Cerebellar nuclear complex (tissue), 1 donor: Measurements from ENCODE around the gene MYL2.
A peak's percentile ranks its signal among the peaks of the same experiment; 100 is the strongest.
"Not testable (repeated sequence)": the region's sequence is repeated elsewhere in the genome, so short reads cannot be mapped to it uniquely, and the experiment has no call there.

ENCODE experiments used
- DNase-seq, 2 experiments: peaks; one replicate each; lab custom pipeline; 2025; lab: John Stamatoyannopoulos, UW

Gene MYL2, protein sequence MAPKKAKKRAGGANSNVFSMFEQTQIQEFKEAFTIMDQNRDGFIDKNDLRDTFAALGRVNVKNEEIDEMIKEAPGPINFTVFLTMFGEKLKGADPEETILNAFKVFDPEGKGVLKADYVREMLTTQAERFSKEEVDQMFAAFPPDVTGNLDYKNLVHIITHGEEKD

DNA sequence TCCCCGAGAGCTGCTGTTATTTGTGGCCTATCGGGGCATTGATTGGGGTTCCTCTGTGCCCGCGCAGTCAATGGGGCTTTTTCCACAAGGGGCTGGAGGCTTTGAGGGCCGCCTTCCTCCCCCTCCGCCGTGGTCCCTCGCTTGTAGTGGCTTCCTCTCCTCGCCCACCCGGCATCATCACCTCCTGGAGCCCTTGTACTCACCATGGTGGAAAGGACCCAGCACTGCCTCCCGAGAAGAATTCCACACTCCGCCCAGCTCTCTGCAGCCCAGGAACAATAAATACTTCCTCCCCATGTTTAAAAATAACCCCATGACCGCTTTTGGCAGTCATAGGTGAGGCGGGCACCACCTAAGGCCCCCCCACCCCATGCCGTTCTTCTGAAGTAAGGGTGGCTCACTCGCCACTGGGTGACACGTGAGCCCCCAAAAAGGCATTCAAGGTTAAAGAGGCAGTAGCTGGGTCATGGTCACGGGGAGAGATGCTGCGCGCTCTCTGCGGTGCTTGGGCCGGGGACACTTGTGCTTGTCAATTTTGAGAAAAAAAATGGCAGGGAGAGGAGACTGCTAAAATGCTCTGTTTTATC lies at the start of gene MYL2:
MYL2 (minus strand) TSS at position 256 of the 587 bp plus-strand sequence; CDS start at position 206, 50 bp downstream.
- no peak for DNase-seq

DNA sequence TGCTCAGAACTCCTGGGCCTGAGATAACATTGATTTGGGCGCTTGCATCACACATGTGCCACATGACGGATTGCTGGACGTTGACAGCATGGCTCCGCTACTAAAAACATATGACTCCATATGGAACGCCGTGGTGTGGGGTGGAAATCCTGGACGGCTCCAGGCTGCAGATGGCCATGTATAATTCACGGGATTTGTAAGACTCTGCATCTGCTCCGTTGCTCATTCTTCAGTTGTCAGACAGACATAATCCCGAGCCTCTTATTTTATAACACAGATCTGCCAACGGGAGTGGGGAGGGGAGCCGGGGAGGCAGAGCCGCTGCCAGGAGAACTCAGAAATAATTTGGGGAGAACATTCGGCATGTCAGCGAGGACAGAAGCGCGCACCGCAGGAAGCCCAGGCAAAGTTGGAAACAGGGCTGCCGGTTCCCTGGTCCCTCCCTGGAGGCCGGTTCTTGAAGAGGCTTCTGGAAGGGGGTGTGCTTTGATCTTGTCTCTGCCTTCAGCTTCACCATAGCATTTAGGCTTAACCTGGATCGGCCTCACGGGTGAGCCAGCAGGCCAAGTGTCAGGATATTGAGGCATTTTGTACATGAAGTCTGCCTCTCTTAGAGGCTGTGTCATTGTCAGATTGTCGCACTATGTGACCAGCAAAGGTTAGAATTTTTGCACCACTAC lies 45.8 kb upstream of the MYL2 start:
- DNase-seq: peak in 1 of 2 experiments; percentile 30

DNA sequence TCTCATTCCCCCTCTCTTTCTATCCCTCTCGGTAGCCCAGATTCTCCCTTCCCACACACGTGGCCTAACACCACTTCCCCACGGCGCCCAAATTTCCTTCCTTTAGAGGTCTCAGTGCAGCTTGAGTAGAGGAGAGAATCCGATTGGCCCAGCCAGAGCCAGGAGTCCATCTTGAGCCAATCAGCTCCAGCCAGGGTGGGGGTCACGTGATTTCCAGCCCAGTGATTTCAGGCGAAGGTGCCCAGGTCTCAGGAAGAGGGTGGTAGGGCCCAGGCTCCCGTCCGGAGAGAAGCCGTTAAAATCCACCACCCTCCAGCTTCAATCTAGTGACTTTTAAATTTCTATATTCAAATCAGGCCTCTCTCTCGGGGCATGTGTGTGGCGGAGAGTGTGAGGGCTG lies 45.2 kb upstream of the MYL2 start:
- DNase-seq: no peak

DNA sequence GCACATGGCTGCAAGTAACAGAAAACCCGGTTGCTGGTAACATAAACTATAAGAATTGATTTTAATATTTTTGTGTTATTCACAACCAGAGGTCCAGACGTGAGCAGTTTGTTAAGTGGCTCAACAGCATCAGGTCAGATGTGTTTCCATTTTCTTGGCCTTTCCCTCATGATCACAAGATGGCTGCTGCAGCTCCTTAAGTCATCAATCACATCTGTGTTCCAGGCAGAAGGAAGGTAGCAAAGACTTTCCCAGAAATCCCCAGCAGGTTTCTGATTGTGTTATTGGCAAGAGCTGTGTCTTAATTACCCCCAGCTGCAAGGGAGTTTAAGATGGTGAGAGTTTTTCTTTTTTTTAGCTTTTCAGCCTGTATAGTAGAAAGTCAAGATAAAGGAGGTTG lies 40.4 kb upstream of the MYL2 start:
- DNase-seq: no peak

DNA sequence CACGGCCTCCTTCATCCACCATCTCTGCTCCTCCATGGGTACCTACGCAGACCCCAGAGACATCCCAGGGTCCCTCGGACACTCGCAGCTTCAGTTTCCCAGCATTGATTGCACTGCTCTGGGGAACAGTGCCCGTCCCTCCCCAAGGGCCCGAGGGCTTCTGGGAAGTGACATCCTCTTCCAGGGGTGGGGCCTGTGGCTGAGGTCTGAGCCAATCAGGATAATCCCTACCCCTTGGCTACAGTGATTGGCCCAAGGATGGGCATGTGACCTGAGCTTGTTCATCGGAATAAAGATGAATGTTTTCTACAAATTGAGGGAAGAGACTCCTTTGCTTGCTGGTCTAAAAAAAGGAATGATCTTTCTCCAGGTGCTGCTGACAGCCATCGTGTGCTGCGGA lies 37.3 kb upstream of the MYL2 start:
- DNase-seq: no peak

DNA sequence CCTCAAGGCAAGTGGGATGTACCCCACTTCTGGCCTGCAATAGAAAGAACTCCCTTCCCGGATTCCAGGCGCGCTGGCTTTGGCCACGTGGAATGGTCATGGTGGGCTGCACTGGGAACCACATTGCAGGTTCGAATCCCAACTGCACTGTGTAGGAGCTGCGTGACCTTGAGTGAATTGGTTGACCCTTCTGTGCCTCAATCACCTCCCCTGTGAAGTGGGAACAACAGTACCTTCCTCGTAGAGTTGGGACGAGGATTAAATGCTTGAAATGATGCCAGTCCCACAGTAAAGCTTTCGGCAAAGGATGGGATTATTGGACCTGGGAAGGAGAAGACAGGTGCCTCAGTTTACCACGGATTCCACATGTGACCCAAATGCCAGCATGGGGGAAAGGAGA lies 36.8 kb upstream of the MYL2 start:
- no peak for DNase-seq

DNA sequence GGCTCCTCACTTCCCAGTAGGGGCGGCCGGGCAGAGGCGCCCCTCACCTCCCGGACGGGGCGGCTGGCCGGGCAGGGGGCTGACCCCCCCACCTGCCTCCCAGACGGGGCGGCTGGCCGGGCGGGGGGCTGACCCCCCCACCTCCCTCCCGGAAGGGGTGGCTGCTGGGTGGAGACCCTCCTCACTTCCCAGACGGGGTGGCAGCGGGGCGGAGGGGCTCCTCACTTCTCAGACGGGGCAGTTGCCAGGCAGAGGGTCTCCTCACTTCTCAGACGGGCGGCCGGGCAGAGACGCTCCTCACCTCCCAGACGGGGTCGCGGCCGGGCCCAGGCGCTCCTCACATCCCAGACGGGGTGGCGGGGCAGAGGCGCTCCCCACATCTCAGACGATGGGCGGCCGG lies 30.5 kb upstream of the MYL2 start:
- DNase-seq: not testable (repeated sequence)

DNA sequence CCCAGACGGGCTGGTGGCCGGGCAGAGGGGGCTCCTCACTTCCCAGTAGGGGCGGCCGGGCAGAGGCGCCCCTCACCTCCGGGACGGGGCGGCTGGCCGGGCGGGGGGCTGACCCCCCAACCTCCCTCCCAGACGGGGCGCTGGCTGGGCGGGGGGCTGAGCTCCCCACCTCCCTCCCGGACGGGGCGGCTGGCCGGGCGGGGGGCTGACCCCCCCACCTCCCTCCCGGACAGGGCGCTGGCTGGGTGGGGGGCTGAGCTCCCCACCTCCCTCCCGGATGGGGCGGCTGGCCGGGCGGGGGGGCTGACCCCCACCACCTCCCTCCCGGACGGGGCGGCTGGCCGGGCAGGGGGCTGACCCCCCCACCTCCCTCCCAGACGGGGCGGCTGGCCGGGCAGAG lies 30.1 kb upstream of the MYL2 start:
- DNase-seq: not testable (repeated sequence)

DNA sequence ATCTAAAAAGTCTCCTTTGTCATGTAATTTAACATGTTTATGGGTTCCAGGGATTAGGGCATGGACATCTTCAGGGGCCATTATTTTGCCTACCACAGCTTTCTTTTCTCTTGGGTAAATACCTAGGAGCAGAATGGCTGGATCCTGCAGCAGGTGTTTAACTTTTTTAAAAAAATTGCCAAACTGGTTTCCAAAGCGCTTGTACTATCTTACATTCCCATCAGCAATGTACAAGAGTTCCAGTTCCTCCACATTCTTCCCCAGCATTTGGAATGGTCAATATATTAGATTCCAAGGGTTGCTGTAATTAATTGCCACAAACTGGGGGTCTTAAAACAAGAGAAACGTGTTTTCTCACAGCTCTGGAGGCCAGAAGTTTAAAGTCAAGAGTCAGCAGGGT lies 27.7 kb upstream of the MYL2 start:
- DNase-seq: no peak

DNA sequence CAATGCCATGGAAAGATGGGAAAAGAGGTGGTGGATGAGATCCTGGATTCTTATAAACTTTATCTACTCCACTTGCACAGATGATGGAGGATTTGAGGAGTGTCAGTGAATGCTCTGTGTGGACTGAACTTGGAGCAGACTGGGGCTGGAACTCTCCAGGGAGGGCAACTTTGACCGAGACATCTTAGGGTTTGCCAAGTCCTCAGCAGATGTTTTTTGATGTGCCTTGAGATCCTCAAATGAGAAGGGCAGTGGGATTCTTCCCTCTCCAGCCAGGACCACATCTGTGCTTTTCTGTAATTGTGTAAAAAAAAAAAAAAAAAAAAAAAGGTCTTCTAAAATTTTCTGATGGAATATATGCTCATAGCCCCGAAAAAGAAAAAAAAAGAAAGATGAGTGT lies 23.0 kb upstream of the MYL2 start:
- DNase-seq: no peak

DNA sequence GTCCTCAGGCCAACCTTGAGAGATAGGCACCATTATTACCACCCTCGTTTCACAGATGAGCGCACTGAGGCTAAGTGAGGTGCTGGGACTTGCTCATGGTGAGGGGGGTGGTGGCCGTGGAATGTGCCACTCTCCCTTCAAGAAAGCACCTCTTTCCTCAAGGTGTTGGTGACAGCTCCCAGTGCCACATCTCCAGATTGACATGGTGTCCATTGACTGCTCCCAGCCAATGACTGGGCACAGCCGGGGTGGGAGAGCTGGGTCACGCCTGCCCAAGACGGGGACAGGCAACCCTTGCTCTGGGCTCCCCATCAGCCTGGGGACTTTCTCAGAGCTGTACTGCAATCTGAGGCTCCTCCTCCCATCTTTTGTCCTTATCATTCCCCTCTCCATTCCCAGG lies 21.0 kb upstream of the MYL2 start:
- DNase-seq: no peak

DNA sequence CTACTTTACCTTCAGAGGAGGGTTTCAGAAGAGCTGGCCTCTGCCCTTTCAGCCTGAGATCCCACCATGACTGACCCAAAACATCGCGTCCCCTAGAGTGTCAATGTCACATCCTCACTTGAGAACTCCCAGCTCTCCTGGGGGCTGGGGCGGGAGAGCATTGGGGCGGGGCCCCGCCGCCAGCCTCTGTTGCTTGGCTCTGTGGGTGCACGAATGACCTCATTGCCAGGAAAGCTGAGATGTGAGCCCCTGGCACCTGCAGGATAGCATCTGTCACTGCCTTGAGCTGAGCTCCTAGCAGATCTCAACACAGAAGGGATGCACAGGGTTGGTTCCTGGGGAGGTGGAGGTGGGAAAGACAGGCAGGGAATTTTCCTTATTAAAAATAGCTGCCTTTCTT lies 20.6 kb upstream of the MYL2 start:
- DNase-seq: no peak

DNA sequence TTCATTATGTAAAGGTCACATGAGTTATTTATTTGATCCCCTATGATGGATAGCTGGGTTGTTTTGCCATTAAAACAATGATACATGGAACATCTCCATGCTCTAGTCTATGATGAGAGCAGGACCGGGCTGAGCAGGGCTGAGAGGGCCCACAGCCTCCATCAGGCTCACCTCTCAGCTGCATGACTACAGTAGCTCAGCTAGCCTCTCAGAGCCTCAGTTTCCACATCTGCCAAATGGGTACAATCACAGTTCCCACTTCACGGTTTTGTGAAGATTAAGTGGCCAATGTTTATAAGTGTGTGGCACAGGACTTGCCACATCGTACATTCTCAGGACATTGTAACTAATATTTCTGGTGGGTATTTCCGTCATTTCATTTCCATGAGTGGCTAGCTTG lies 19.9 kb upstream of the MYL2 start:
- no peak for DNase-seq

DNA sequence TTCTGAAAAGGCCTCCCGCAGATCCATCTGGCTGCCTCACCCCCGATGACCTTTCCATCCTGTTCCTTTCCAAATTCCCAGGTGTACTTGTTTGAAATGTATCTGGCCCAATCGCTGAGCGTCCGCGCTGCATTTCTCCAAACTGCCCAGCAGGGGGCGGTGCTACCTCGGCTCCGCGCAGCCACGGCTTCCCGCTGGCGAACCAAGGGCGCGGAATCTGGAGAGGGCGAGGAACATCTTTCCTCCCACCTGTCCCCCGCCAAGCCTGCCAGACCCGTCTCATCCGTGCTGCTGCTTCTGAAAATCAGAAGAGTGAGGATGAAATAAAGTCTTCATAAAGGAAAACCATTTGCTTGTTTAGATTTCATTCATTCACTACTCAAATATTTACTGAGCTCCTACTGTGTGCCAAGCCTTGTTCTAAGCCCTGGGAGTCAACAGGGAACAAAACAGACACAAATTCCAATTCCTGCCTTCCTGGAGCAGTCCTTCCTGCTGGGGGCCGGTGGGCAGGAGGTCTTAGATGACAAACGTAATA lies 16.8 kb upstream of the MYL2 start:
- DNase-seq: peak; percentile 49 to 64

DNA sequence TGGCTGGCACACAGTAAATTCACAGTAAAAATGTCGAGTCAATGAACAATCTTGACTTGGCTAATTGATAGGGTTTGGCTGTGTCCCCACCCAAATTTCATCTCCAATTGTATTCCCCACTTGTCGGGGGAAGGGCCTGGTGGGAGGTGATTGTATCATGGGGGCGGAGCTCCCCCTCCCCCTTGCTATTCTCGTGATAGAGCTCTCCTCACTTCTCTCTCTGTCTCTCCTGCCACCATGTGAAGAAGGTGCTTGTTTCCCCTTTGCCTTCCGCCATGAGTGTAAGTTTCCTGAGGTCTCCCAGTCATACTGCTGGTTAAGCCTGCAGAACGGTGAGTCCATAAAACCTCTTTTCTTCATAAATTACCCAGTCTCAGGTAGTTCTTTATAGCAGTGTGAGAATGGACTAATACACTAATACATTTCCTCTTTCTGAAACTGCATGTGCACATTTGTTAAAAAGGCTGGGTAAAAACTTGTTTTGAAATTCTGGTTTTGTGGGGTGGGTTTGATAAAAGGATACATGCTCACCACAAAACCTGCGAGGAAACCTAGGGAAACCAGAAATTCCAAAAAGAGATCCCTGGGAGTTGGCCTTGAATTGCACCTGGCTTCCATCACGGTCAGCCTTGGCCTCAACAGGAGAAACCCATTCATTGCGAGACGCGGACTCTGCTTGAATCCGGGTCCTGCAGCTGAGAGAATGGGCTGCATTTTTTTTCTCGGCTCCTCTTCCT lies 16.2 kb upstream of the MYL2 start:
- DNase-seq: no peak

DNA sequence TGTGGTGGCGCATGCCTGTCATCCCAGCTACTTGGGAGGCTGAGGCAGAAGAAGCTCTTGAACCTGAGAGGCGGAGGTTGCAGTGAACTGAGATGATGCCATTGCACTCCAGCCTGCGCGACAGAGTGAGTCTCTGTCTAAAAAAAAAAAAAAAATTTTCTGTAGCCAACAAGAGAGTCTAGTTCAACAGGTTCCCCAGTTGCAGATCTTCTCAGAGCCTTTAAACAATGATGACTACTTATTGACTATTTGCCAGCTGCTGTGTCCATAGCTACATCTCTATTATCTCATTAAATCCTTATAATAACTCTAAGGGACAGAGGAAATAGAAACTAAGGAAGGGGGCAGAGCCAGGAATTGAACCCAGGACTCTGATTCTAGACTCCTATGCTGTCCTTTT lies 15.2 kb upstream of the MYL2 start:
- DNase-seq: no peak

DNA sequence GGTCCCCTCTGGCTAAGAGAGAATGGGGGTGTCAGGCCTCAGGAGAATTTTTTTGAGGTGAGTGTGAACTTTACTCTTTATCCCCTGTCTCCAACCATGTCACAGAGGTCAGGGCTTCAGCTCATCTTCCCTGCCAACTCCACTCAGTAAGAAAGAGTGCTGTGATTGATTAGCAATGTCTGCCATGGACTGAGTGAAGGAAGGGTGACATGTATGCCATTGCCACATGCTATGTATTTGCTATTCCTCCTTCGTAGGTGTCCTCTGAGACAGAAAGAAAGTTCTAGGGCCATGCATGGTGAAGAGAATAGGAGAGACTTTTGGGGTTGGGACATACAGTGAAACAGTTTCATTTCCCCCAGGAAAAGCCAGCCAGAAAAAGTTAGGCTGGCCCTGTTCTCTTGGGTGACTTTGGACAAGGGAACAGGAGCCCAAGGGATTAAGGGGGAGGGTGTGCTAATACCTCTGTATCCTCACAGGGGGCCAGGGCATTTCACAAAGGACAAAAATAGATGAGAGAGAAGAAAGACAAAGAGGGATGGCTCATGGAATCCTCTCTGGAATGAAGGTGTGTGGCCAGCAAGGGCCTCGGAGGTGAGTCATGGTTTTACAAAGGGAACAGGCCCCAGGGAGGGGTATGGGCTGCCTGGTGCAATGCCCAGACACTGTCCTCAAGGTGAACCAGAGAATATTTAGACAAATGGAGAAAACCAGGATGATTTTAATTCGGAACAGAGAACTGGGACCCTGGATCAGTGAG lies 13.9 kb upstream of the MYL2 start:
- DNase-seq: no peak

DNA sequence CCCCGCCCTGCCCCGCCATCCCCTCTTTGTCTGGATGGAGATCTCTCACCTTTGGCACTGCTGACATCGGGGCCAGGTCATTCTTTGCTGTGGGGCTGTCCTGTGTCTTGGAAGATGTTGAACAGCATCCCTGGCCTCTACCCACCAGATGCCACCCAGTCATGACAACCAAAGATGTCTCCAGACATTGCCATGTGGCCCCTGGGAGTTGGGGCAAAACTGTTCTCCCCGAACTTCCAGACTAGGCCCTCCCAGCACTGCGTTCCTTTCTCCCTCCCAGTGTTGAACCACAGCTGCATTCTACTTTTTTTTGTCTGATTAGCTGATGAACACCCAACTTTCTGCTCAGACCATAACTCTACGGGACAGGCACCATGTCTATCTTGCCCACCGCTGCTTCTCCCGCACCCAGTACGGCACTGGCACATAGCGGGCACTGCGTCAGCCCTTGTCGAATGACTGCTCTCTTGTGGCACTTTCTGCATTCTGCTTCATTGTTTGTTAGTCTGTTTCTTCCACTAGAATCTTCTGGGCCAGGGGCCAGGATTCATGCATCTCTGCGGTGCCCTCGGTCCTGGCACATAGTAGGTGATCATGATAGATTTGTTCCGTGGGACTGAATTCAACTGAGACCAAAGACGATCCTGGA lies 13.1 kb upstream of the MYL2 start:
- no peak for DNase-seq

DNA sequence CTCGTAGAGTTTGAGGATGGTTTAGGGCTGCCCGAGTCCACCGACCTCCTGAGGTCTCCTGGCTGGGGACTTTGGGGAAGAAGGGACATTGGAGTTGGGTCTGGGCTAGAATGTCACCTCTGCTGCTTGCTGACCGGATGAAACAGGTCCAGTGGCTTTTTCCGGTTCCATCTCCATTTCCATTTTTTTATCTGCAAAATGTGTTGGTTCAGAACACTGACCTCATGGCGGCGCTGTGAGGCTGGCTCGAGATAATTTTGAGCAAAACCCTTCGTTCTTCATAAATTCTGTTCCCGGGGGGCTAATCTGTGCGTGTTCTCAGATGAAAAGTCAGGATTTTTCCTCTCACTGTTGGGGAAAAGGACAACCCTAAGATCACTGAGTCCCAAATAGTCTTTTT lies 11.7 kb upstream of the MYL2 start:
- DNase-seq: no peak

DNA sequence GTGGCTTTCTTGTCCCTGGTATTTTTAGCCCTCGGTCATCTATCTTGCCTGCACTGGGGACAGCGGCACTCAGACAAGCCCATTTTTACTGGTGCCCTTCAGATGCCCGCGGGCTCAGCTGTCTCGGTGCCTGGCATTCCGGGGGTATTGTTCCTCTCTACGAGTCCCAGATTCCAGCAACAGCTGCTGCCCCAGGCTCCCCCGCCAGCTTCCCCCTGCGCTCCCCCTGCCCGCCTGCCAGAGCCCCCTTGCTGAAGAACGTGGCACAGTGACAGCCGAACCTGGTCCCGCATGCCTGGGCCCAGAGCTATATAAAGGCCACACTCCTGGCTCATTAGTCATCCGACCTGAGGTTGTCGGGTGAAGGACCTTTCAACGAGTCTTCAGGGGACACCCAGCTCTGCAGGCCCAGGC lies 10.9 kb upstream of the MYL2 start:
- DNase-seq: no peak
